ENCODE results near the gene GPR39. TPM values are rescaled to one million over a fixed set of nuclear protein-coding genes. Genes with fewer than 3 reads are reported as not detected.

Gene GPR39
- total RNA-seq, 1 experiment from 2014 or later = 0.95 TPM

DNA sequence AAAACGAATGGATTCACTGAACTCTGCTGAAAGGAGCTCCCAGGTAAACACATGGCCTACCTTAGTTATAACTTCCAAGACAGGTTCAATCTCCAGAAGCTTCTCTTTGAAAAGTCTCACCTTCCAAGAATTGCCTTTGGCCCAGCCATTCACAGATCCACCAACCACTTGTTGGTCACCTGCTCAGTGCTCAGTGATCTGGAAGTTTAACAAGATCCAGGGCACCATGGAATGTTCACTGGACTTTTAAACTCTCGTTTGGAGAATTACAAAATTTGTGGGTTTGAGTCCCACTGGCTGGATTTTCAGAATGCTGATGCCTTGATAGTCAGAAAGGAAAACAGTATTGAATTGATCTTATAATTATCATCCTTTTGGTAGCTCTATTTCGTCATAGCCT, 9.4 kb downstream of the GPR39 start:
- no peaks in the 10 kb centered on the region for H3K9me3 ChIP-seq
- no peak overlapping the region for H3K4me3 ChIP-seq
- no peaks in the 10 kb centered on the region for H3K27me3 ChIP-seq
- H3K36me3 ChIP-seq = no peaks in the 10 kb centered on the region; the same call in 1 of the 2 replicates
- no peak for DNase-seq

DNA sequence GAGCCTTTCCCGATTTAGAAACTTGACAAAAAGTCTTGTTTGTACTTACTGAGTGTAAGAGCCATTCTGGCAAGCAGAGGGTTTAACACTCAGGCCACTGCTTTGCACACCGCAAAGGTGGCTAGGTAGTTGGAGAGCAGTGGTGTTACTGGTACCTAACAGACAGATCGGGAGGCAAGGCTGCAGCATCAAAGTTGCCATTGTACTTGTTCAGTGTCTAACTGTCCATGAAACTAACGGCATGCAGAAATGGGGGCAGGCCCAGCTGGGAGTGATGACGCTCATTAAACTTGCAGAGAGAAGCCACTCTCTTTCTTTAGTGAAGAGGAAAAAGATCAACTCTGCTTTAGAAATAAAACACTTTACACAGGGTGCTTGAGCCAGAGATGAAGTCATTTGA, 10.1 kb downstream of the GPR39 start:
- Histone ChIP-seq H3K36me3 (no peaks in the 10 kb centered on the region), H3K27me3 (no peaks in the 10 kb centered on the region), H3K4me3 (no peak overlapping the region), H3K9me3 (no peaks in the 10 kb centered on the region)
- no peak for DNase-seq

DNA sequence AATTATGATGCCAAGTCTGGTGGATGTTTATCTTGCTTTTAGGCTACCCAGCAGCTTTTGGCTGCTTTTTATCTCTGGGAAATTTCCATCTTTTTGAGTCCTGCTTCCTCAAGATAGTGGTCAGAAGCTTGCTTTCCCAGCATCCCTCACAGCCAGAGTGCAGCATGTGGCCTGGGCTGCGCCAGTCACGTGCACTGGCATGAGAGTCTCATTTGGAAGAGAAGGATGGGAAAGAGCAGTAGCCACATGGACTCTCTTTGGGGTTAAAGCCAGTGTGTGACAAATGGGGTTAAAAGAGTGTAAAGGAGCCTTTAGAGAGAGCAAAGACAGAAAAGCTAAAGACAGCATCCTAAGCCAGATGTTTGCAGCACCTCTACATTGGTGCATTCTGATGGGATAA, 12.7 kb downstream of the GPR39 start:
- Histone ChIP-seq H3K36me3 (no peaks in the 10 kb centered on the region), H3K4me3 (no peak overlapping the region), H3K27me3 (no peaks in the 10 kb centered on the region), H3K9me3 (0 out of 2 replicates have a peak, but pooled peaks cover 3% of the 10 kb centered on the region)
- no peak for DNase-seq

DNA sequence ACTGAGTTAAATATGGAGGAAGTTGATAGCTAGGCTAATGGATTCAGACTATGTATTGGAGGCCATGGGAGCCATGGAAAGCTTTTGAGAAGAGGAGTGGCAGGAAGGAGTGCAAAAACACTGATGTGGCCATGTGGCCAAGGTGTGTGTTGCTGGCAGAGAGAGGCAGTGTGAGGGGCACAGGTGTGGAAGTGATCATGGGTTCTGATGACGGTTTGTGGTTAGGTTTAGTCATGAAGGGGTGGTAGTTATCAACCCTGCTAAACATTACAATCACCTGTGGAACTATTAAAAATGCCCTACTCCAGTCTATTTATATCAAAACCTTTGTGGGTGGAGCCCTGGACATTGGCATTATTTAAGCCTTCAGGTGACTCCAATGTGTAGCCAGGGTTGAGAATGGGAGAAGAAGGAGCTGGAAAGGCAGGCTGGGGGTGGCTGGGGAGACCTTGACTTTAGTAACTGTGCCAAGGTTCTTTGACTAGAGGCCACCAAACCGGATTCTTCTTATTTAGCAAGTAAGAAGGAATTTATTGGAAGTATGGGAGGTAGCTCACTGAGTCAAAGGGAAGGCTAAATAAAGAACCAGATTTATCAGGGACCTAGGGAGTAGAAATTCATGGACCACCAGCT, 13.5 kb downstream of the GPR39 start:
- Histone ChIP-seq H3K4me3 (no peak overlapping the region), H3K27me3 (no peaks in the 10 kb centered on the region), H3K36me3 (no peaks in the 10 kb centered on the region), H3K9me3 (0 out of 2 replicates have a peak, but pooled peaks cover 3% of the 10 kb centered on the region)
- DNase-seq = no peak

DNA sequence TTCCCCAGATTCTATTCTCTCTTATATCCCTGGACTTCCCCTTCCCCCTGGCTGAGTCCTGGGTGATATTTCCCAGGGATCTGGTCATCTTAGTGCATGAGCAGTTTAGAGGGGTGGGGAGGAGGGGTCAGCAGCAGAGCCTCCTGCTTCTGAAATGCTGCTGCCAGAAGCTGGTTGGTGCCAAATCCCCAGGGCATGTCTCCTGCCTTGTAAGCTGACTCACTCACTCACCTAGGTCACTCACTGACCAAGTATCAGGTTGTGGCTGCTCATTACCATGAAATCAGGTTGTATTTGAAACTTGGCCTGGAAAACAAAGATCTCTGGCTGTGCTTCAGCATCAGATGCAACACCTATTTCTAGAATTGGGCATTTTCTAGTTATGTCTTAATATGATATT, 14.3 kb downstream of the GPR39 start:
- no peak for DNase-seq
- Histone ChIP-seq H3K27me3 (no peaks in the 10 kb centered on the region), H3K36me3 (no peaks in the 10 kb centered on the region)

DNA sequence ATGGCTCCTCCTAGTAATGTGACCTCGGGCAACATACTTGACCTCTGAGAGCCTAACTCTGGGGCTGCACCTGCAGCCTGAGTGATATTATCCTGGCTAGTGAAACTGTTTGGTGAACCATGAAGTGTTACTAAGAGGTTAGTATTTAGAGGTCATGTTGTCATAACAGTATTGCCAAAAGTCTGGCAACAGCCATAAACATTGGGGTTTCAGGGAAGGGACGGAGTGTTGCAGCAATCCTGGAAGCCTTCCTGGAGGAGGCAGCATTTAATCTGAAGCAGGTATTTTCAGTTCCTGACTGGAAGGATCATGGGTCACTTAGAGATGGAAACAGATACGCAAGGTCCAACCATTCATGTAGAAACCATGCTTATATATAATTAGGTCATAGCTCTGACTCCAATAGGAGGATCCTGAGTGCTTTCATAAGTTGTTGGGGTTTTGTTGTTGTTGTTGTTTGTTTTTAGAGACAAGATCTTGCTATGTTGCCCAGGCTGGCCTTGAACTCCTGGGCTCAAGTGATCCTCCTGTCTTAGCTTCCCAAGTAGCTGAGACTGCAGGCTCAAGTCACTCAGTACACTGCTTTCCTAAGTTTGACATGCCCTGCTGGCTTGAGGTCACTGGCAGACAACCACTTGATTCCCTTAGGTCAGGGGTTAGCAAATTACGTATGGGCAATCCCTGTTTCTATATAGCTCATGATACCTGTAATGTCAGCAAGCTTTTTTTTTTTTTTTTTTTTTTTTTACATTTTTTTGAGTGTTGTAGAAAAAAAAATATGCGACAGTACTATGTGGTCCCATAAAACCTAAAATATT, 21.5 kb downstream of the GPR39 start:
- Histone ChIP-seq H3K9me3 (peaks cover 7% of the 10 kb centered on the region; the same call in 1 of the 2 replicates), H3K27me3 (no peaks in the 10 kb centered on the region), H3K36me3 (no peaks in the 10 kb centered on the region), H3K4me3 (no peak overlapping the region)
- DNase-seq = no peak

More for the DNA sequence above, 14.3 kb downstream of the GPR39 start:
- 0 out of 2 replicates have a peak, but pooled peaks cover 3% of the 10 kb centered on the region for H3K9me3 ChIP-seq
- no peak overlapping the region for H3K4me3 ChIP-seq

DNA sequence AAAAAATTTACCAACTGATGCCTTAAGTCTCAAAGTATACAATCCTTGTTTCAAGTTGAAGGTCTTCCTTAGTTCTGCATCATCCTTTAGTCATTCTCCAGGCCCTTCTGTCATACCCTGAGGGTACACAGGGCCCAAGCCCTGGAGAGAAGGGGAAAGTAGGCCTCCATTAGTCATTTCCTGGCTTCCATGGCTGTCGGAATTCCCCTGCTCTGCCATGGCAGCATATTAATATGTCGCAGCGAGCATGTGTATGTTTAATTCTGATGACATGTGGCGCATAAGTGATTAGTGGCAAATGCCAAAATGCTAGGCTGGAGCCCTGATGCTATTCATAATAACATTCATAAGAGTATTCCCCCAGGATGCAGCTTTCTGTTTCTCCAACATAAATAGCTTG, 22.1 kb downstream of the GPR39 start:
- Histone ChIP-seq H3K36me3 (no peaks in the 10 kb centered on the region), H3K27me3 (no peaks in the 10 kb centered on the region), H3K9me3 (peaks cover 7% of the 10 kb centered on the region; the same call in 1 of the 2 replicates), H3K4me3 (no peak overlapping the region)
- peak; percentile 88 for DNase-seq

DNA sequence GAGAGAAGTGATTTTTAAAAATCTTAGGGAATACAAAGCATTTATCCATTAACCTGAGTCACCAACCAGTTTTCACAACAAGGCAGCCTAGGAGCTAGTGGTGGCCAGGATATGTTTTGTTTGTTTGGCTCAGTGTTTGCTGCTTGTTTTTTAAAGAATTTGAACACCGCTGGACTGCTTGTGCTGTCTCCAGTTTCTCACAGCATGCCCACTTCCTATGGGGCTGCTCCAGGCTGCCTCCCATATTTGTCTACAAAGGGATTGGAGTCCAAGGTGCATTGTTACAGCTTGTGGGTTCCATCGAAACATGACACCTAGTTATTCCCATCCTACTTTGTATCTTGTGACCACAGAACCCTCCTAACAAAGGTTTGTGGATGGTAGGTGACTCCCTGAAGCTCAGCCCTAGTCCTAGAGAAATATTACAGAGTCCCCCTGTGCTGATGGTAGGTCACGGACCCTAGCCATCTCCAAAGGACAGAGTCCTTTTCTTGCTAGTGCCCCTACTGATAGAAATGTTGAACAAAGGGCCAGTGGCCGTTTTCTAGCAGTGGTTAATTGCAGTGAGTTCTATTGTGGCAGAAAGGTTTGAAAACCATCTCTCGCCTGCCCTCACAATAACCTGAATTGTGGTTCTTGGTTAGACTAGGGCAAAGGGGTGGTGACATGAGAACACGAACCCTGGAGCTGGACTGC, 23.2 kb downstream of the GPR39 start:
- H3K9me3 ChIP-seq = peaks cover 7% of the 10 kb centered on the region; the same call in 1 of the 2 replicates
- H3K36me3 ChIP-seq = no peaks in the 10 kb centered on the region
- no peak for DNase-seq
- no peak overlapping the region for H3K4me3 ChIP-seq
- H3K27me3 ChIP-seq = no peaks in the 10 kb centered on the region

DNA sequence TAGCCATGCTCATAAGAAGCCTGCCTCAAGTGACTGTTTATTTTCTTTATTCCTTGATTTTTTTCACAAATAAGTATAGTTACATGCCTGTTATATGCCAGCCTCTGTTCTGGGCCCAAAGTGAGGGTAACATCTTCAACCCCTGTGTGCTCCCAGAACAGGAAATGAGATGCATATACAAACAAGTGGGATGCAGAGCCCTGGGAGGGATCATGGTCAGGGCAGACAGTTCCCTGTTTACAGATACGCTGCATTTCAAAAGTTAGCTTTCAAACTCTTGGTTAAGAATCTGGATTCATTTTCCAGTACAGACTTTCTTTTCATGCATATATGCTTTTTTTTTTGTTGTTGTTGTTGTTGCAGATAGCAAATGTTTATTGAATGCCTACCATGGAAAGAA, 24.4 kb downstream of the GPR39 start:
- Histone ChIP-seq H3K4me3 (no peak overlapping the region), H3K27me3 (no peaks in the 10 kb centered on the region), H3K36me3 (no peaks in the 10 kb centered on the region), H3K9me3 (peaks cover 7% of the 10 kb centered on the region; the same call in 1 of the 2 replicates)
- DNase-seq = no peak

DNA sequence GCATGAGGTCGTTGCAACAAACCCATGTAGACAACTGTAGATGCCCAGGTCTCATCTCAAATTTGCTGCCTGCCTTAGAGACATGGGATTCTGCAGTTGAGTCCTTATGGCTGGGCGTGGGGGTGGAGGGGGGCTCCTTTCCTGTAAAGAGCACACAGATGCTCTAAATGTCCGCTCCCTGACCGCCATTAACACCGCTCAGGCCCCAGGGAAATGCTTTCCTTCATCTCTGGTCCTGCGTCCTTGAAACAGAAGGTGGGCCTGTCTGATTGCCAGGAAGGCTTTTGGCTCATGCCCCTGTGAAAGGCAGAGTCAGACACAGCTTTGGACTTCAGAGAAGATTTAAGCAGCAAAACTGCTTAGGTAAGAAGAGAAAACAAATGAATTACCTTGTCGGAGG, 25.7 kb downstream of the GPR39 start:
- no peak for DNase-seq
- Histone ChIP-seq H3K9me3 (peaks cover 7% of the 10 kb centered on the region; the same call in 1 of the 2 replicates), H3K36me3 (no peaks in the 10 kb centered on the region), H3K27me3 (no peaks in the 10 kb centered on the region), H3K4me3 (no peak overlapping the region)

DNA sequence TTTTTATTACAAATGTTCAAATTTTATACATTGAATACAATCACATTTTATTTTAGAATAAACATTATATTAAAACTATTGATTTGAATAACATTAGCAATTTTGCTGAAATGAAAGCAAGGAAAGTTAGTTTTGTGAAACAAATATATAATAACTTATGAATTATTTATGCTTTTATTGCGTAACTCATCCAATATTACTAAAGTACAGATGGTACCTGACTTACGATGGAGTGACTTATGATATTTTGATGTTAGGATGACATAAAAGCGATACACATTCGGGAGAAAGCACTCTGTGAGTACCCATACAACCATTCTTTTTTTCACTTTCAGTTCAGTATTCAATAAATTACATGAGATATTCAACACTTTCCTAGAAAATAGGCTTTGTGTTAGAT, 26.5 kb downstream of the GPR39 start:
- H3K27me3 ChIP-seq = no peaks in the 10 kb centered on the region
- H3K9me3 ChIP-seq = peaks cover 7% of the 10 kb centered on the region; the same call in 1 of the 2 replicates
- no peak overlapping the region for H3K4me3 ChIP-seq
- DNase-seq = no peak
- no peaks in the 10 kb centered on the region for H3K36me3 ChIP-seq

DNA sequence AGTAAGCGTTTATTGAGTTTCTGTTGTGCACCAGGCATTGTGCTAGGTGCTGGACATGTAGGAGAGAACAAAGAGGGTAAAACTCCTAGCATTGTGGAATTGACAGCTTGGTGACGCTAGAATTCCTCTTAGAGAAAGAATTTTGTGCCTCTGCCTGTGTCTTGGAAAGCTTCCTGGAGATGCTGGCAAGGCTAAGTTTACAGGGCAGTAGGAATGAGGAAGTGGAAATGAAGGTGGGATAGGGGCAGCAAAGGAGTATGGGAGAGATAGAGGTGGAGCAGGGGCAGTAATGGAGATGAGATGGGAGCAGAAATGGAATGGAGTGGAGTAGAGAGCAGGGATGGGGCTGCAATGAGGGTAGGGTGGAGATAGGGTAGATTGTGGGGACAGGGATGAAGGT, 29.8 kb downstream of the GPR39 start:
- DNase-seq = no peak
- Histone ChIP-seq H3K36me3 (no peaks in the 10 kb centered on the region), H3K27me3 (no peaks in the 10 kb centered on the region), H3K9me3 (no peaks in the 10 kb centered on the region), H3K4me3 (no peak overlapping the region)

DNA sequence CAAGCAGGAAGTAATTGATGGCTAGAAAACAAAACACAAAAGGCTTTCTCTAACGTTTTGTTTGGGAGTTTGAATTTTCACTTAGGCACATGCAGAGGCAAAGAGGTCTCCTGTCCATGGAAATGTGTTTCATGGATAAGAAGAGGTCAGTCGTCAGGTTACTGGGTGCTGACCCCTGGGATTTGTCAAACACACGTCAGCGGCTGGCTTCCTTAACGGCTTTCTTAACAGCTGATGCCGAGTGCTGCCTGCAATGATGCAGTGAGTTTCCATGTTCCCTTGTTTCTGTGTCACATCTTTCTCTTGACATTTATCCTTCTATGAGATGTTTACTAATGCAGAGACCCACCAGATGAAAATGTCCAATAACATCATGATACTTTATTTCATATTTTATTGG, 31.7 kb downstream of the GPR39 start:
- H3K27me3 ChIP-seq = no peaks in the 10 kb centered on the region
- no peaks in the 10 kb centered on the region for H3K36me3 ChIP-seq
- DNase-seq = no peak
- H3K4me3 ChIP-seq = no peak overlapping the region
- H3K9me3 ChIP-seq = no peaks in the 10 kb centered on the region

DNA sequence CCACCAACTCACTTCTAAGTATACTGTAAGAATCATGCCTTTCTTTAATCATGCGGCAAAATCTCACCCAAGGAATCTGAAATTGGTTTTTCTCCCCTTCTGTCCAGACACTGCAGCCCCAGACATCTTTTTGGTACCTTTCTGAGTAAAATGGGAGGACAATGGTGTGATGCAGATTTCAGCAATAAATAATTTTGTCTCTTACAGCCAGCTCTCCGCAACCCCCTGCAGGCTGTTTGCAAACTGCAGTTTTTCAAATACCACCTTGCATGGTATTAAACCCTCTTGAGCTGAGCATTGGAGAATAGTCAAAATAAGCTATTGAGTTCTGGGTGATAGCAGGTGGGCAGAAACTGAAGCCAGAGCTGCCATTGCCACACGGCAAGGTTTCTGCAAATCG, 32.2 kb downstream of the GPR39 start:
- Histone ChIP-seq H3K4me3 (no peak overlapping the region), H3K27me3 (no peaks in the 10 kb centered on the region), H3K9me3 (no peaks in the 10 kb centered on the region), H3K36me3 (no peaks in the 10 kb centered on the region)
- DNase-seq = no peak

DNA sequence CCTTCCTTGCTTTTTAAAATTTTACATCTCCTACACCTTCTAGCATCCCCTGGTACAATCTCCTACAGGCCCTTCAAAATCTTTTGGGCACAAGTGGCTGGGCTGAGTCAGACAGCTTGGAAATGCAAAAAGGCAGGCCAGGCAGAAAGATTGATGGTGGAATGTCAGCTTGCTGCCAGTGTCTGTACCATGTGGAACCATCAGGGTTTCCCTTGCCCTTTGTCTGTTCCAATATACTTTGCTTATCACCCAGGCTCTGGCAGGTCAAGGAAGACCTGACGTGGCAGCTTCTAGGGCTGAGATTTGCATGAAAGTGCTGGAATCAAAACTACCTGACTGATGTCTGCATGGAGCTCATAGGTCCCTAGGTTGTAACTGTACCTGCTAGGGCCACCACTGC, 33.3 kb downstream of the GPR39 start:
- no peak overlapping the region for H3K4me3 ChIP-seq
- no peak for DNase-seq
- H3K36me3 ChIP-seq = no peaks in the 10 kb centered on the region
- no peaks in the 10 kb centered on the region for H3K27me3 ChIP-seq
- H3K9me3 ChIP-seq = no peaks in the 10 kb centered on the region

DNA sequence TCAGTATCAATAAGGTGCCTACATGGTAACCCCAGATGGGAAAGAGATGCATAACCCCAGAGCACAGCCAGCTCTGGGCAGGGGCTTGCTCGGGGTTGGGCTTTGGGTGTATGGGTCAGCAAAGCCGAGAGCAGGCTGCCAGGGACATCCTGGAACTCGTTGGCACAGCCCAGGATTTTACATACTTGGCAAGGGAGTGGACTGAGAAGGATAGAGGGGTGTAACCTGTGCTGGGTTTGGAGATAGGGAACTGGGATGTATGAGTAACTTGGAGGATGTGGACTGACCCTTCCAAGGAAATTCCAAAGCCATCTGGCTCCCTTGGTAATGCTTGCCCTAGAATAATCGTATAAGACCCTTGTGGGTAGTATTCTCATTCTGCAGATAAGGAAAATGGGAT, 44.2 kb downstream of the GPR39 start:
- peak; percentile 52 for DNase-seq
- H3K9me3 ChIP-seq = peaks cover 1% of the 10 kb centered on the region; the same call in 1 of the 2 replicates
- H3K27me3 ChIP-seq = no peaks in the 10 kb centered on the region

DNA sequence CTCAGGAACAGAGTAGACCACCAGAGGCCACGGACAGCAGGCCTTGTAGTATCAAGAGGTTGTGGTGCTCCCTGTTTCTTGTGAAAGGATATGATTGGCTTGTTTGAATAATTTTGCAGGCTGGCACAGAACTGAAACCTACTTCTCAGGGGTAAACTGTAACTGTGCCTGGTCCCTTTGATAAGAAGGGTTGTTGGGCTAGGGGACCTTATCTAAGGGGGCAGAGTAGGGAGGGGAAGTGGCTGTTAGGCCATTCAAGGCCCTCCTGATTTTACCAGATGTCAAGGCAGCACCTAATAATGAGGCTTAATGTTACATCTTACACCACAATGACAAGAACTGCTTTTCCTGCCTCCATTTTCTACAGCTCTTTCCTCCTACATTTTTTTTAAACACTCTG, 45.6 kb downstream of the GPR39 start:
- H3K27me3 ChIP-seq = no peaks in the 10 kb centered on the region
- DNase-seq = no peak
- H3K36me3 ChIP-seq = no peaks in the 10 kb centered on the region
- H3K4me3 ChIP-seq = no peak overlapping the region
- H3K9me3 ChIP-seq = peaks cover 14% of the 10 kb centered on the region

More for the DNA sequence above, 44.2 kb downstream of the GPR39 start:
- no peaks in the 10 kb centered on the region for H3K36me3 ChIP-seq
- no peak overlapping the region for H3K4me3 ChIP-seq
